K562 (cell line): ENCODE data around the gene CDK4. TPM values are rescaled to one million over a fixed set of nuclear protein-coding genes. Genes with fewer than 3 reads are reported as not detected.

ENCODE experiments used
- ATAC-seq: fragments of 200-7000 bp; cut with Tn5 transposase; 3 replicates; pipeline ENCODE4 v1.9.1; 2020; ENCODE audit warnings: moderate library complexity
- BruUV-seq: library from RNA; stranded (reverse); fragments of 400-500 nt; replicated peaks from 2 replicates; lab custom pipeline; 2021; lab: Mats Ljungman, UMichigan
- CTCF ChIA-PET: fragments of 300-600 bp; formaldehyde crosslinking; extraction: SDS; loops from one replicate; lab custom pipeline; 2021; ENCODE audit warnings: low intra/inter-chr PET ratio; lab: Yijun Ruan, JAX
- POLR2A ChIA-PET: fragments of 300-600, 350-650 bp; sonication (Branson Sonifier 250); formaldehyde crosslinking; extraction: SDS; loops from one replicate; lab custom pipeline; 2021; ENCODE audit warnings: antibody characterized with exemption, inconsistent platforms; lab: Yijun Ruan, JAX
- DNase-seq, 4 experiments: peaks; one replicate each; pipeline versions ENCODE4 v3.0.0 to v3.0.0-alpha.2; 2011 to 2018; ENCODE audit warnings: low spot score in 3 of 4, mixed read lengths in 3 of 4; ENCODE audit errors: extremely low read depth in 1 of 4
- FAIRE-seq: peaks from 2 replicates; lab custom pipeline; 2011; peaks lifted over from hg19 to GRCh38; lab: Jason Lieb, UNC
- H2AFZ ChIP-seq: 2 replicates; pipeline ENCODE4 v1.6.0; 2011; ENCODE audit warnings: low read depth, low read length, control low read depth, inconsistent platforms
- H3K27ac ChIP-seq: fragments of 200-600 bp; 3 replicates; pipeline ENCODE4 v1.8.0; 2011; ENCODE audit warnings: low read depth, mild to moderate bottlenecking, control low read depth, inconsistent platforms, low read length, moderate library complexity, mixed read lengths; ENCODE audit errors: extremely low read depth
- H3K27me3 ChIP-seq, 2 experiments: fragments of 300-600 bp in 1 of 2; 2 replicates in 1 of 2; 3 replicates in 1 of 2; pipeline versions ENCODE4 v1.6.0 to v1.8.0; 2011; ENCODE audit warnings: inconsistent platforms in 2 of 2, low read length in 2 of 2, mild to moderate bottlenecking in 1 of 2, mixed read lengths in 1 of 2, moderate library complexity in 1 of 2; ENCODE audit not compliant: control insufficient read depth in 2 of 2, insufficient read depth in 2 of 2
- H3K36me3 ChIP-seq: fragments of 300-600 bp; 3 replicates; pipeline ENCODE4 v1.8.0; 2011; ENCODE audit warnings: mild to moderate bottlenecking, low read length, inconsistent platforms; ENCODE audit not compliant: control insufficient read depth, insufficient read depth
- H3K4me1 ChIP-seq, 2 experiments: fragments of 200-600 bp in 1 of 2; replicated peaks in 1 of 2; 2 replicates in 1 of 2; 3 replicates in 1 of 2; pipeline versions ENCODE4 v1.5.1 to v1.8.0; 2011; ENCODE audit warnings: inconsistent platforms in 2 of 2, low read length in 2 of 2, mild to moderate bottlenecking in 1 of 2, mixed read lengths in 1 of 2, moderate library complexity in 1 of 2; ENCODE audit not compliant: control insufficient read depth in 2 of 2, insufficient read depth in 2 of 2
- H3K4me2 ChIP-seq: 2 replicates; pipeline ENCODE4 v1.6.1; 2011; ENCODE audit warnings: low read length, control low read depth, inconsistent platforms, mixed read lengths; ENCODE audit not compliant: insufficient read depth
- H3K4me3 ChIP-seq: fragments of 200-600 bp; sonication (generic), shearing (Covaris generic); 2 replicates; pipeline ENCODE4 v1.5.1; 2016; ENCODE audit warnings: control low read depth, inconsistent platforms
- H3K79me2 ChIP-seq: fragments of 200-600 bp; 3 replicates; pipeline ENCODE4 v1.8.0; 2011; ENCODE audit warnings: low read length, inconsistent platforms; ENCODE audit not compliant: control insufficient read depth, insufficient read depth
- H3K9ac ChIP-seq, 2 experiments: 2 replicates each; pipeline versions ENCODE4 v1.6.0 to v1.6.1; 2011; ENCODE audit warnings: low read depth in 2 of 2, low read length in 2 of 2, control low read depth in 1 of 2, inconsistent platforms in 1 of 2, mild to moderate bottlenecking in 1 of 2, mixed read lengths in 1 of 2; ENCODE audit not compliant: insufficient read depth in 1 of 2
- H3K9me1 ChIP-seq: one replicate; pipeline ENCODE4 v1.6.0; 2011; ENCODE audit warnings: inconsistent platforms, mild to moderate bottlenecking, low read length, moderate library complexity; ENCODE audit not compliant: control insufficient read depth, insufficient read depth
- H3K9me3 ChIP-seq: replicated peaks from 2 replicates; pipeline ENCODE4 v1.5.1; 2011; ENCODE audit warnings: low read depth, low read length, inconsistent platforms; ENCODE audit not compliant: control insufficient read depth, insufficient read depth
- H4K20me1 ChIP-seq: replicated peaks from 2 replicates; pipeline ENCODE4 v1.6.1; 2011; ENCODE audit warnings: low read length, inconsistent platforms, mixed read lengths; ENCODE audit not compliant: control insufficient read depth, insufficient read depth
- ARID3A ChIP-seq: IDR thresholded peaks from 2 replicates; pipeline ENCODE4 v1.6.1; 2012; ENCODE audit warnings: low read depth, low read length, improper control_type of control experiment, borderline replicate concordance
- CCAR2 ChIP-seq: fragments of 200-400 bp; formaldehyde crosslinking; IDR thresholded peaks from 2 replicates; pipeline ENCODE4 v1.6.1; 2017; ENCODE audit warnings: mild to moderate bottlenecking, low read depth, low read length
- EWSR1 ChIP-seq: fragments of 450-650 bp; IDR thresholded peaks from 2 replicates; pipeline ENCODE4 v1.6.1; 2018; ENCODE audit warnings: borderline replicate concordance, mild to moderate bottlenecking, low read depth, moderate library complexity; ENCODE audit not compliant: partially characterized antibody
- MAFG ChIP-seq: fragments of 450-650 bp; conservative IDR thresholded peaks from 2 replicates; pipeline ENCODE4 v1.6.1; 2016; ENCODE audit warnings: missing genetic modification characterization, missing compliant biosample characterization
- NFE2 ChIP-seq: IDR thresholded peaks from 2 replicates; pipeline ENCODE4 v1.6.1; 2014; ENCODE audit warnings: antibody characterized with exemption, low read depth
- ZBTB7A ChIP-seq: IDR thresholded peaks from 2 replicates; pipeline ENCODE4 v1.6.1; 2011; ENCODE audit warnings: low read depth, mild to moderate bottlenecking, low read length, moderate library complexity, borderline replicate concordance; ENCODE audit not compliant: control insufficient read depth
- WGBS: fragments of 100-300 bp; shearing (Covaris generic); methylation state at CpG from one replicate; pipeline ENCODE4 v1.1.6; 2016; ENCODE audit warnings: low coverage, mixed read lengths; ENCODE audit not compliant: insufficient coverage; ENCODE audit errors: missing lambda C conversion rate; 5-methylcytosine and 5-hydroxymethylcytosine counted together
- in situ Hi-C: fragments of 300-500 bp; cut with MboI; formaldehyde crosslinking; loops from 4 replicates; pipeline ENCODE4 v1.15.0; 2018; ENCODE audit warnings: inconsistent platforms, mixed read lengths
- intact Hi-C: fragments of 100-400 bp; cut with micrococcal nuclease; formaldehyde crosslinking; loops from 2 replicates; pipeline ENCODE4 v1.14.2; 2022
- polyA plus RNA-seq, 8 experiments: library from polyadenylated mRNA; depleted of rRNA in 4 of 8; stranded (reverse) in 5 of 8; unstranded in 3 of 8; fragments of >200 nt; fragmentation: Nextera tagmentation in 2 of 8; fragmentation: Illumina TruSeq in 1 of 8; extraction: Ambion mirVana in 2 of 8; extraction: Trizol in 1 of 8; gene quantifications; 2 replicates each; pipeline versions ENCODE4 v1.2.1 to v1.2.3, GENCODE V29; 2011 to 2014; ENCODE audit warnings: inconsistent platforms in 1 of 8, missing spikeins in 1 of 8
- total RNA-seq, 7 experiments: library from RNA; depleted of rRNA in 6 of 7; stranded (reverse); fragments of >200 nt in 6 of 7; fragmentation: Illumina TruSeq in 2 of 7; extraction: Trizol in 2 of 7; gene quantifications; 2 replicates each; pipeline versions ENCODE4 v1.2.1 to v1.2.3, GENCODE V29; 2011 to 2021; ENCODE audit warnings: low replicate concordance in 1 of 7

The CDK4 gene
- total and polyA plus RNA-seq, 9 of the 15 experiments (the other 6 are each of a cell fraction or from before 2014, with no cell fraction given), result 37.8 to 436 (median 238) TPM

DNA sequence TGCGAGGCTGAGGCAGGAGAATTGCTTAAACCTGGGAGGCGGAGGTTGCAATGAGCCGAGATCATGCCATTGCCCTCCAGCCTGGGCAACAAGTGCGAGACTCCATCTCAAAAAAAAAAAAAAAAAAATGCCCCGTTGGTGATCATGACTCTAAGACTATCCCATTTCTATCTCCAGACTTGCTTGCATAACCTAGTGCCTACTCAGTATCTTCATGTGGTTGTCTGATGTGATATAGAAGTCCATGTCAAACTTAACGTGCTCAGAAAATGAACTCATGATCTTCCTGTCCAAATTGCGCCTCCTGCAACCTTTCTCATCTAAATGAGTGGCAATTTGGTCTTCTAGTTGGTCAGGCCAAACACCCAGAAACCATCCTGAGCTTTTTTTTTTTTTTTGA is 25.8 kb upstream of the CDK4 start:
- in situ Hi-C loops, result no loop called here
- Histone ChIP-seq H3K4me1 (peaks cover 7 to 10% of the 10 kb centered on the region in 2 experiments; a peak in 4 of 5 replicates), H3K9ac (no peak overlapping the region), H3K79me2 (peaks cover 13% of the 10 kb centered on the region), H3K27ac (no peak overlapping the region), H4K20me1 (no peaks in the 10 kb centered on the region), H3K27me3 (no peaks in the 10 kb centered on the region), H2AFZ (no peak overlapping the region), H3K4me2 (no peak overlapping the region), H3K9me1 (no peaks in the 10 kb centered on the region), H3K9me3 (no peaks in the 10 kb centered on the region), H3K36me3 (peaks cover 23% of the 10 kb centered on the region; the same call in 2 of the 3 replicates), H3K4me3 (no peak overlapping the region)
- DNase-seq, result no peak
- intact Hi-C loops, result no loop called here
- ChIA-PET POLR2A (no interaction called here), CTCF (interaction anchor here (0.8 kb wide), 1 partner anchor 127 kb away, joined by 6 read pairs; no protein-coding TSS in a partner anchor)
- no TSS peak for BruUV-seq
- FAIRE-seq, result no peak
- no peak for ATAC-seq
- TF ChIP-seq MAFG (tag), result no peak
- TF ChIP-seq ZBTB7A, result no peak
- no peak for TF ChIP-seq CCAR2
- no peak for TF ChIP-seq NFE2
- TF ChIP-seq EWSR1, result no peak
- no peak for TF ChIP-seq ARID3A
- WGBS, result 77% methylated on average over 6 of the region's 7 CpGs
